Effector memory CD8-positive, alpha-beta T cell (primary cell): Measurements from ENCODE around the gene SLC7A4.

Source experiments
- ATAC-seq: fragments of 150-1000 bp; cut with Tn5 transposase; replicated peaks from 2 replicates; pipeline ENCODE4 v1.10.0; 2021; ENCODE audit warnings: mild to moderate bottlenecking, moderate library complexity
- DNase-seq, 3 experiments: peaks; one replicate each; pipeline ENCODE4 v3.0.0; 2021
- H3K27ac Mint-ChIP-seq, 2 donors: one replicate each; pipeline ENCODE4 v1.8.0; 2022; ENCODE audit warnings: mild to moderate bottlenecking in 2 of 2, mixed read lengths in 2 of 2, moderate library complexity in 2 of 2
- H3K27me3 Mint-ChIP-seq, 2 donors: one replicate each; pipeline ENCODE4 v1.8.0; 2022; ENCODE audit warnings: mixed read lengths in 2 of 2
- H3K36me3 Mint-ChIP-seq: one replicate; pipeline ENCODE4 v1.8.0; 2022; ENCODE audit warnings: mild to moderate bottlenecking, moderate library complexity, mixed read lengths; ENCODE audit not compliant: insufficient read depth
- H3K4me1 Mint-ChIP-seq, 2 donors: one replicate each; pipeline ENCODE4 v1.8.0; 2022; ENCODE audit warnings: low read depth in 2 of 2, mixed read lengths in 2 of 2
- H3K4me3 Mint-ChIP-seq, 2 donors: one replicate each; pipeline ENCODE4 v1.8.0; 2022; ENCODE audit warnings: mild to moderate bottlenecking in 2 of 2, mixed read lengths in 2 of 2, moderate library complexity in 2 of 2
- H3K9me3 Mint-ChIP-seq, 2 donors: one replicate each; pipeline ENCODE4 v1.8.0; 2022; ENCODE audit warnings: mixed read lengths in 2 of 2

Gene SLC7A4

GRCh38 chr22:21000207-21000986, 32.0 kb downstream of the SLC7A4 start:
- H3K4me1 Mint-ChIP-seq = peaks cover 22 to 27% of the 10 kb centered on the region in 2 donors
- no peak for ATAC-seq

GRCh38 chr22:20999350-21000206, 32.8 kb downstream of the SLC7A4 start:
- Mint-ChIP-seq H3K4me3 (peak overlapping the region; percentile 93 to 97), H3K4me1 (peaks cover 22 to 27% of the 10 kb centered on the region in 2 donors), H3K27ac (peak overlapping the region in 1 of 2 donors; percentile 100), H3K27me3 (no peaks in the 10 kb centered on the region), H3K36me3 (peaks cover 58% of the 10 kb centered on the region), H3K9me3 (no peaks in the 10 kb centered on the region)
- no peak for DNase-seq
- no peak for ATAC-seq

More at GRCh38 chr22:21000207-21000986, 32.0 kb downstream of the SLC7A4 start:
- H3K4me3 Mint-ChIP-seq = peak overlapping the region; percentile 93 to 97
- H3K27ac Mint-ChIP-seq = peak overlapping the region; percentile 99 to 100
- no peaks in the 10 kb centered on the region for H3K9me3 Mint-ChIP-seq
- H3K36me3 Mint-ChIP-seq = peaks cover 56% of the 10 kb centered on the region
- H3K27me3 Mint-ChIP-seq = no peaks in the 10 kb centered on the region
- DNase-seq = no peak

GRCh38 chr22:20998411-20999336, 33.7 kb downstream of the SLC7A4 start:
- peaks cover 22 to 27% of the 10 kb centered on the region in 2 donors for H3K4me1 Mint-ChIP-seq
- DNase-seq = no peak
- H3K36me3 Mint-ChIP-seq = peaks cover 58% of the 10 kb centered on the region
- H3K9me3 Mint-ChIP-seq = no peaks in the 10 kb centered on the region
- no peak for ATAC-seq
- H3K27ac Mint-ChIP-seq = peak overlapping the region in 1 of 2 donors; percentile 100
- H3K4me3 Mint-ChIP-seq = no peak overlapping the region
- H3K27me3 Mint-ChIP-seq = no peaks in the 10 kb centered on the region

- H3K36me3 Mint-ChIP-seq = peaks cover 54% of the 10 kb centered on the region
Measured at GRCh38 chr22:20997536-20998257, 34.7 kb downstream of the SLC7A4 start.

DNA sequence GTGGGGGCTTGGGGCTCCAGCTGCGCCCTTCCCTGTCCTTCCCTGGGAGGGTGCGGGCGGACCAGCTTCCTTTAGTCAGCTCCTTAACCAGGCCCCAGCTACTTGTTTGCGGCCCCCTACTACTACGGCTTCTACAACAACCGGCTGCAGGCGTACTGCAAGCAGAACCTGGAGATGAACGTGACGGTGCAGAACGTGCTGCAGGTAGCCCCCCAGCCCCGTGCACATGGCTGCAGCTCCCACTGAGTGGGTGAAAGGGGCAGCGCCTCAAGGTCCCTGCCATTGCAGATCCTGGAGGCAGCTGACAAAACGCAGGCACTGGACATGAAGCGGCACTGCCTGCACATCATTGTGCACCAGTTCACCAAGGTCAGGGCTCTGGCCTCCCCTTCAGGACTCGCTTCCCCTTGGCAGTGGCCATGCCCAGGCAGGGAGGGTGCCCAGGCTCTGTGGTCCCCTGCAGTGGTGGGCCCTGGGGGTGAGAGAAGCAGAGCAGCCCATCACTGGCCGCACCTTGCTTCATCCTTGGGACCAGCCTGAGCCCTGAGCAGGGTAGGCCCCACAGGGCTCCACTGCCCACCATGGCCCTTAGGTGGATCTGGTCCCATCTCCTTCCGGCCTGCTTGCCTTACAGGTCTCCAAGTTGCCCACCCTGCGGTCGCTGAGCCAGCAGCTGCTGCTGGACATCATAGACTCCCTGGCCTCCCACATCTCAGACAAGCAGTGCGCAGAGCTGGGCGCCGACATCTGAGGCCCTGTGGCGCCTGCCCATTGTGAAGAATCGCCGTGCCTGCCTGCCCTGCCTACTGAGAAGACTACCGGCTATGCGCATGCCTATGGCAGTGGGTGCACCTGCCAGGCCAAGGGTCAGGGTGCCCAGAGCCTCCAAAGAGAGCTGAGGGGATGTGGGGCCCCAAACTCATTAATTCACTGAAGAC, 35.5 kb downstream of the SLC7A4 start:
- peaks cover 46% of the 10 kb centered on the region for H3K36me3 Mint-ChIP-seq
- H3K4me3 Mint-ChIP-seq = no peak overlapping the region

More at GRCh38 chr22:20997536-20998257, 34.7 kb downstream of the SLC7A4 start:
- no peak overlapping the region for H3K4me3 Mint-ChIP-seq
- H3K4me1 Mint-ChIP-seq = peaks cover 12 to 17% of the 10 kb centered on the region in 2 donors
- H3K9me3 Mint-ChIP-seq = no peaks in the 10 kb centered on the region
- DNase-seq (no peak), ATAC-seq (no peak)
- no peaks in the 10 kb centered on the region for H3K27me3 Mint-ChIP-seq
- H3K27ac Mint-ChIP-seq = peak overlapping the region in 1 of 2 donors; percentile 100

GRCh38 chr22:20996031-20996410, 36.3 kb downstream of the SLC7A4 start:
- Mint-ChIP-seq H3K4me1 (peaks cover 5 to 8% of the 10 kb centered on the region in 2 donors), H3K4me3 (no peak overlapping the region), H3K27ac (no peak overlapping the region), H3K9me3 (no peaks in the 10 kb centered on the region), H3K36me3 (peaks cover 40% of the 10 kb centered on the region), H3K27me3 (no peaks in the 10 kb centered on the region)
- DNase-seq (no peak), ATAC-seq (no peak)

More for the DNA sequence above, 35.5 kb downstream of the SLC7A4 start:
- DNase-seq (no peak), ATAC-seq (no peak)
- H3K27me3 Mint-ChIP-seq = no peaks in the 10 kb centered on the region
- H3K27ac Mint-ChIP-seq = no peak overlapping the region
- no peaks in the 10 kb centered on the region for H3K9me3 Mint-ChIP-seq
- peaks cover 11 to 14% of the 10 kb centered on the region in 2 donors for H3K4me1 Mint-ChIP-seq

- ATAC-seq (no peak), DNase-seq (no peak)
- Mint-ChIP-seq H3K27ac (no peak overlapping the region), H3K36me3 (peaks cover 41% of the 10 kb centered on the region), H3K4me3 (no peak overlapping the region), H3K9me3 (no peaks in the 10 kb centered on the region), H3K4me1 (peaks cover 2 to 4% of the 10 kb centered on the region in 2 donors), H3K27me3 (no peaks in the 10 kb centered on the region)
Measured at GRCh38 chr22:20995329-20996030, 36.9 kb downstream of the SLC7A4 start.

DNA sequence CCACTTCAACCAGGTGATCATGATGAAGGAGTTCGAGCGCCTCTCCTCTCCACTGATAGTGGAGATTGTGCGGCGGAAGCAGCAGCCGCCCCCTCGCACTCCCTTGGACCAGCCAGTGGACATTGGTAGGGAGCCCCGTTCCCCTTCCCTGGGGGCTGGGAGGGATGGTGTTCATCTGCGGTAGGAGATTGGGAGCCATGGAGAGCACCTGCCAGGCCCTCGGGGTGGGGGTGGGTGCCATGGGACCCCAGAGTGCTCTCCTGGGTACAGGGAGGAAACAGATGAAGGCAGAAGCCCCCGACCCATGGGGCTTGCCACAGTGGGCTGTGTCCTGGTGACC, 37.5 kb downstream of the SLC7A4 start:
- H3K9me3 Mint-ChIP-seq = no peaks in the 10 kb centered on the region
- no peak for DNase-seq
- no peak overlapping the region for H3K4me3 Mint-ChIP-seq
- H3K27me3 Mint-ChIP-seq = no peaks in the 10 kb centered on the region
- peaks cover 1 to 4% of the 10 kb centered on the region in 2 donors for H3K4me1 Mint-ChIP-seq
- peaks cover 41% of the 10 kb centered on the region for H3K36me3 Mint-ChIP-seq
- no peak for ATAC-seq
- peak overlapping the region in 1 of 2 donors; percentile 46 for H3K27ac Mint-ChIP-seq

- H3K27ac Mint-ChIP-seq = peak overlapping the region in 1 of 2 donors; percentile 46
Measured at GRCh38 chr22:20994128-20994901, 38.0 kb downstream of the SLC7A4 start.

DNA sequence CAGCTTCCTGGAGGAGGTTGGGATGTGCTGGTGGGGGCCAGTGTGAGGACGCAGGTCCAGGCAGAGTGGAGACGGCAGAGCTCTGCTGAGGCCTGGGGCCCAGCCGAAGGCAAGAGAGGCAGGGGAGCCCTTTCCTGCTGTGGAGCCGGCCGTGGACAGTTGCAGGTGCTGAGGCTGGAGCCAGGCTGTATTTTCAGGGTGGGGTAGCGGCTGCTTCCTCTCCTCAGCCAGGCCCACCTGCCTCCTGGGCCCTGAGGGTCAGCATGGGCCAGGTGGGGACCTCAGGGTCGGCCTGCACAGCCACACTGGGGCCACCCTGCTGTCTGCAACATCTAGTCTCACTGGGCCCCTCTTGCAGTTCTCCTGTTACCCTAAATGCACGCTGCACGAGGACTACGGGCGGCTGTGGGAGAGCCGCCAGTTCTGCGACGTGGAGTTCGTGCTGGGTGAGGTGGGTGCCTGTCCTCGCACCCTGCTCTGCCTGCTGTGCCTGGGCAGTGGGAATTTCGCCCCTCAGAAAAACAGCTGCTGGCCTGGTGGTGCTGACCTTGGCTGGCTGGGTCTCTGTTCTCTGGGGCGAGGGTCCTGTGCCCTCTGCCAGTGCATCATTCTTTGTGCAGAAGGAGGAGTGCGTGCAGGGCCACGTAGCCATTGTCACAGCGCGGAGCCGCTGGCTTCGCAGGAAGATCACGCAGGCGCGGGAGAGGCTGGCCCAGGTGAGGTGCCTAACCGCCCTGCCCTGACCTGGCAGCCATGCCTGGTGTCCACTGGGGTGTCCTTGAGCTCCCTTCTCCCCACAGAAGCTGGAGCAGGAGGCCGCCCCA, 38.8 kb downstream of the SLC7A4 start:
- ATAC-seq (no peak), DNase-seq (no peak)
- H3K9me3 Mint-ChIP-seq = no peaks in the 10 kb centered on the region
- H3K27ac Mint-ChIP-seq = no peak overlapping the region
- no peak overlapping the region for H3K4me3 Mint-ChIP-seq
- H3K36me3 Mint-ChIP-seq = peaks cover 34% of the 10 kb centered on the region
- no peaks in the 10 kb centered on the region for H3K27me3 Mint-ChIP-seq
- peaks cover 7 to 12% of the 10 kb centered on the region in 2 donors for H3K4me1 Mint-ChIP-seq

More at GRCh38 chr22:20994128-20994901, 38.0 kb downstream of the SLC7A4 start:
- no peak for DNase-seq
- Mint-ChIP-seq H3K4me3 (no peak overlapping the region), H3K4me1 (peaks cover 6 to 10% of the 10 kb centered on the region in 2 donors), H3K36me3 (peaks cover 35% of the 10 kb centered on the region), H3K9me3 (no peaks in the 10 kb centered on the region), H3K27me3 (no peaks in the 10 kb centered on the region)
- no peak for ATAC-seq
